K562 (cell line): Measurements from ENCODE around the gene RUNDC1. TPM values are rescaled to one million over a fixed set of nuclear protein-coding genes. Genes with fewer than 3 reads are reported as not detected.

Source experiments
- BMI1 ChIP-seq: fragments of 150-350 bp; IDR thresholded peaks from 2 replicates; pipeline ENCODE4 v1.6.1; 2014; ENCODE audit warnings: low read length
- CAMTA2 ChIP-seq: fragments of 250-450 bp; sonication (Bioruptor Pico); conservative IDR thresholded peaks from 2 replicates; pipeline ENCODE4 v1.5.1; 2022
- DDX20 ChIP-seq: fragments of 450-650 bp; IDR thresholded peaks from 2 replicates; pipeline ENCODE4 v1.6.1; 2016; ENCODE audit warnings: missing genetic modification characterization, low read depth, mild to moderate bottlenecking, missing compliant biosample characterization, moderate library complexity
- ELF2 ChIP-seq: fragments of 250-450 bp; sonication (Bioruptor Pico); IDR thresholded peaks from 2 replicates; pipeline ENCODE4 v1.5.0; 2021; ENCODE audit warnings: mild to moderate bottlenecking
- MIER1 ChIP-seq: fragments of 450-650 bp; IDR thresholded peaks from 2 replicates; pipeline ENCODE4 v1.6.1; 2016; ENCODE audit warnings: antibody characterized with exemption, mild to moderate bottlenecking, low read depth
- NEUROD1 ChIP-seq: fragments of 150-350 bp; IDR thresholded peaks from 2 replicates; pipeline ENCODE4 v1.6.1; 2014; ENCODE audit warnings: borderline replicate concordance, low read length, low read depth; ENCODE audit not compliant: partially characterized antibody
- PTBP1 ChIP-seq: fragments of 200-400 bp; formaldehyde crosslinking; IDR thresholded peaks from 2 replicates; pipeline ENCODE4 v1.6.1; 2017; ENCODE audit warnings: low read depth, low read length
- RBFOX2 ChIP-seq: fragments of 200-400 bp; formaldehyde crosslinking; IDR thresholded peaks from 2 replicates; pipeline ENCODE4 v1.6.1; 2017; ENCODE audit warnings: low read depth, mild to moderate bottlenecking, low read length, moderate library complexity
- RBM14 ChIP-seq: fragments of 200-400 bp; formaldehyde crosslinking; IDR thresholded peaks from 2 replicates; pipeline ENCODE4 v1.6.1; 2018; ENCODE audit warnings: low read depth, mild to moderate bottlenecking, low read length, moderate library complexity, borderline replicate concordance; ENCODE audit not compliant: insufficient read depth
- RBM22 ChIP-seq: fragments of 200-400 bp; formaldehyde crosslinking; IDR thresholded peaks from 2 replicates; pipeline ENCODE4 v1.6.1; 2018; ENCODE audit warnings: low read length, low read depth; ENCODE audit not compliant: poor library complexity, severe bottlenecking
- SIX5 ChIP-seq, 2 experiments: IDR thresholded peaks; 2 replicates each; pipeline ENCODE4 v1.6.1; 2011; ENCODE audit warnings: low read length in 2 of 2, borderline replicate concordance in 1 of 2, low read depth in 1 of 2, mild to moderate bottlenecking in 1 of 2, moderate library complexity in 1 of 2; ENCODE audit not compliant: insufficient read depth in 1 of 2
- SLC30A9 ChIP-seq: fragments of 250-450 bp; sonication (Bioruptor Pico); IDR thresholded peaks from 2 replicates; pipeline ENCODE4 v1.8.0; 2022; ENCODE audit warnings: mild to moderate bottlenecking, moderate library complexity
- SMAD4 ChIP-seq: fragments of 250-450 bp; sonication (Bioruptor Pico); conservative IDR thresholded peaks from 2 replicates; pipeline ENCODE4 v1.8.0; 2021; ENCODE audit warnings: inconsistent platforms, mild to moderate bottlenecking, moderate library complexity
- SP2 ChIP-seq: IDR thresholded peaks from 2 replicates; pipeline ENCODE4 v1.6.1; 2011; ENCODE audit warnings: mild to moderate bottlenecking, low read depth, low read length, moderate library complexity; ENCODE audit not compliant: poor library complexity, severe bottlenecking; ENCODE audit errors: extremely low read depth
- TBL1XR1 ChIP-seq, 2 experiments: IDR thresholded peaks; 2 replicates each; pipeline ENCODE4 v1.6.1; 2012; ENCODE audit warnings: improper control_type of control experiment in 2 of 2, low read length in 2 of 2, mild to moderate bottlenecking in 1 of 2
- ZNF134 ChIP-seq: fragments of 250-450 bp; sonication (Bioruptor Pico); conservative IDR thresholded peaks from 2 replicates; pipeline ENCODE4 v1.4.0; 2020
- ZNF263 ChIP-seq: sonication (generic); formaldehyde crosslinking; IDR thresholded peaks from 2 replicates; pipeline ENCODE4 v1.8.0; 2022; ENCODE audit warnings: mild to moderate bottlenecking, missing genetic modification reagents, borderline replicate concordance
- ZSCAN32 ChIP-seq: fragments of 450-650 bp; formaldehyde crosslinking; IDR thresholded peaks from 2 replicates; pipeline ENCODE4 v1.4.0; 2020; ENCODE audit warnings: mild to moderate bottlenecking, moderate library complexity
- polyA plus RNA-seq, 8 experiments: library from polyadenylated mRNA; depleted of rRNA in 4 of 8; stranded (reverse) in 5 of 8; unstranded in 3 of 8; fragments of >200 nt; fragmentation: Nextera tagmentation in 2 of 8; fragmentation: Illumina TruSeq in 1 of 8; extraction: Ambion mirVana in 2 of 8; extraction: Trizol in 1 of 8; gene quantifications; 2 replicates each; pipeline versions ENCODE4 v1.2.1 to v1.2.3, GENCODE V29; 2011 to 2014; ENCODE audit warnings: inconsistent platforms in 1 of 8, missing spikeins in 1 of 8
- total RNA-seq, 7 experiments: library from RNA; depleted of rRNA in 6 of 7; stranded (reverse); fragments of >200 nt in 6 of 7; fragmentation: Illumina TruSeq in 2 of 7; extraction: Trizol in 2 of 7; gene quantifications; 2 replicates each; pipeline versions ENCODE4 v1.2.1 to v1.2.3, GENCODE V29; 2011 to 2021; ENCODE audit warnings: low replicate concordance in 1 of 7
- TF ChIP-seq, protein P1 (sequence below): sonication (generic); formaldehyde crosslinking; IDR thresholded peaks from 2 replicates; pipeline ENCODE4 v1.8.1; 2023; ENCODE audit warnings: mild to moderate bottlenecking, missing genetic modification reagents
- TF ChIP-seq, protein P2 (sequence below), 2 experiments: fragments of 450-650 bp in 1 of 2; sonication (generic) in 1 of 2; formaldehyde crosslinking; conservative IDR thresholded peaks; 2 replicates each; pipeline versions ENCODE4 v1.4.0 to v1.8.1; 2020 to 2022; ENCODE audit warnings: mild to moderate bottlenecking in 1 of 2, missing genetic modification reagents in 1 of 2
- TF ChIP-seq, protein P3 (sequence below): IDR thresholded peaks from 2 replicates; pipeline ENCODE4 v1.6.1; 2016; ENCODE audit warnings: missing genetic modification characterization, missing compliant biosample characterization
- TF ChIP-seq, protein P4 (sequence below): sonication (generic); formaldehyde crosslinking; IDR thresholded peaks from 2 replicates; pipeline ENCODE4 v1.9.0; 2022; ENCODE audit warnings: mild to moderate bottlenecking, missing genetic modification reagents
- TF ChIP-seq, protein P5 (sequence below): fragments of 250-450 bp; sonication (Bioruptor Pico); IDR thresholded peaks from 2 replicates; pipeline ENCODE4 v1.8.0; 2022; ENCODE audit warnings: moderate library complexity, mild to moderate bottlenecking, inconsistent platforms

Gene RUNDC1
- total and polyA plus RNA-seq, 9 of the 15 experiments (the other 6 are each of a cell fraction or from before 2014, with no cell fraction given) = 3.4 to 12.6 (median 9.4) TPM

DNA sequence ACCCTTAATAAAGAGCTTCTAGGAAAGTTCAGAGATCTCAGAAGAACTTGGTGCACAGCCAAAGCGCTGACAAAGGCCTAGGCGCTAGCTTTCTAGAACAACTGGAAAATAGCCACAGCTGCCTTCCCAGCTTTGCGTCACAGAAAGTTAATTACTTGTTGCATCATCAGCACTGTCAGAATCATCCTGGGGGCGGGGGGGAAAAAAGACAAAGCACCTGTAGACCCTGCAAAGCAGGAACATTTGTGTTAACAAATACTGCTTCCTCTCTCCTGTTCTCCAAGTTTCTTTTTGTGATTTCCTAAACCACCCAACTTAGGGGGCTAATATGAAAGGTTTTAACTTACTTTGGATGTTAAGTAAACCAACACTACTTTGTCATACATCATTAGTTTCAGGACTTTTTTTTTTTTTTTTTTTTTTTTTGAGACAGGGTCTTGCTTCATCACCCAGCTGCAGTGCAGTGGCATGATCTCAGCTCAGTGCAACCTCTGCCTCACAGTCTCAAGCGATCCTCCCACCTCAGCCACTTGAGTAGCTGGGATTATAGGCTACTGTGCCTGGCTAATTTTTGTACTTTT, 11.3 kb upstream of the RUNDC1 start (continued):
- TF ChIP-seq, protein P1, sequence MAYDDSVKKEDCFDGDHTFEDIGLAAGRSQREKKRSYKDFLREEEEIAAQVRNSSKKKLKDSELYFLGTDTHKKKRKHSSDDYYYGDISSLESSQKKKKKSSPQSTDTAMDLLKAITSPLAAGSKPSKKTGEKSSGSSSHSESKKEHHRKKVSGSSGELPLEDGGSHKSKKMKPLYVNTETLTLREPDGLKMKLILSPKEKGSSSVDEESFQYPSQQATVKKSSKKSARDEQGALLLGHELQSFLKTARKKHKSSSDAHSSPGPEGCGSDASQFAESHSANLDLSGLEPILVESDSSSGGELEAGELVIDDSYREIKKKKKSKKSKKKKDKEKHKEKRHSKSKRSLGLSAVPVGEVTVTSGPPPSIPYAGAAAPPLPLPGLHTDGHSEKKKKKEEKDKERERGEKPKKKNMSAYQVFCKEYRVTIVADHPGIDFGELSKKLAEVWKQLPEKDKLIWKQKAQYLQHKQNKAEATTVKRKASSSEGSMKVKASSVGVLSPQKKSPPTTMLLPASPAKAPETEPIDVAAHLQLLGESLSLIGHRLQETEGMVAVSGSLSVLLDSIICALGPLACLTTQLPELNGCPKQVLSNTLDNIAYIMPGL = no peak
- TF ChIP-seq PTBP1 = no peak
- TF ChIP-seq DDX20 (tag) = no peak
- TF ChIP-seq ZNF263 (CRISPR knock-in tag) = no peak
- TF ChIP-seq, protein P2, sequence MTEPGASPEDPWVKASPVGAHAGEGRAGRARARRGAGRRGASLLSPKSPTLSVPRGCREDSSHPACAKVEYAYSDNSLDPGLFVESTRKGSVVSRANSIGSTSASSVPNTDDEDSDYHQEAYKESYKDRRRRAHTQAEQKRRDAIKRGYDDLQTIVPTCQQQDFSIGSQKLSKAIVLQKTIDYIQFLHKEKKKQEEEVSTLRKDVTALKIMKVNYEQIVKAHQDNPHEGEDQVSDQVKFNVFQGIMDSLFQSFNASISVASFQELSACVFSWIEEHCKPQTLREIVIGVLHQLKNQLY (CRISPR knock-in tag; conservative IDR thresholded peaks at IDR 0.05) = no peak
- TF ChIP-seq SIX5 (IDR thresholded peaks at IDR 0.05; ENCODE audit: borderline replicate concordance in 1 of 2, insufficient read depth in 1 of 2, low read depth in 1 of 2, low read length in 2 of 2) = no peak
- 0 out of 2 replicates have a peak, but pooled peaks have one; percentile 33 for TF ChIP-seq SMAD4 (CRISPR knock-in tag)
- TF ChIP-seq RBFOX2 = no peak
- TF ChIP-seq, protein P3, sequence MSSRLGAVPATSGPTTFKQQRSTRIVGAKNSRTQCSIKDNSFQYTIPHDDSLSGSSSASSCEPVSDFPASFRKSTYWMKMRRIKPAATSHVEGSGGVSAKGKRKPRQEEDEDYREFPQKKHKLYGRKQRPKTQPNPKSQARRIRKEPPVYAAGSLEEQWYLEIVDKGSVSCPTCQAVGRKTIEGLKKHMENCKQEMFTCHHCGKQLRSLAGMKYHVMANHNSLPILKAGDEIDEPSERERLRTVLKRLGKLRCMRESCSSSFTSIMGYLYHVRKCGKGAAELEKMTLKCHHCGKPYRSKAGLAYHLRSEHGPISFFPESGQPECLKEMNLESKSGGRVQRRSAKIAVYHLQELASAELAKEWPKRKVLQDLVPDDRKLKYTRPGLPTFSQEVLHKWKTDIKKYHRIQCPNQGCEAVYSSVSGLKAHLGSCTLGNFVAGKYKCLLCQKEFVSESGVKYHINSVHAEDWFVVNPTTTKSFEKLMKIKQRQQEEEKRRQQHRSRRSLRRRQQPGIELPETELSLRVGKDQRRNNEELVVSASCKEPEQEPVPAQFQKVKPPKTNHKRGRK (tag) = no peak
- TF ChIP-seq MIER1 = no peak
- TF ChIP-seq ZNF134 (CRISPR knock-in tag) = no peak
- TF ChIP-seq CAMTA2 (CRISPR knock-in tag) = no peak
- no peak for TF ChIP-seq BMI1
- no peak for TF ChIP-seq ELF2 (CRISPR knock-in tag)
- no peak for TF ChIP-seq TBL1XR1 (IDR thresholded peaks at IDR 0.05; ENCODE audit: low read length in 2 of 2)
- TF ChIP-seq, protein P4, sequence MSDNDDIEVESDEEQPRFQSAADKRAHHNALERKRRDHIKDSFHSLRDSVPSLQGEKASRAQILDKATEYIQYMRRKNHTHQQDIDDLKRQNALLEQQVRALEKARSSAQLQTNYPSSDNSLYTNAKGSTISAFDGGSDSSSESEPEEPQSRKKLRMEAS (CRISPR knock-in tag) = no peak
- no peak for TF ChIP-seq ZSCAN32 (CRISPR knock-in tag)
- TF ChIP-seq RBM22 = no peak
- no peak for TF ChIP-seq SLC30A9
- TF ChIP-seq, protein P5, sequence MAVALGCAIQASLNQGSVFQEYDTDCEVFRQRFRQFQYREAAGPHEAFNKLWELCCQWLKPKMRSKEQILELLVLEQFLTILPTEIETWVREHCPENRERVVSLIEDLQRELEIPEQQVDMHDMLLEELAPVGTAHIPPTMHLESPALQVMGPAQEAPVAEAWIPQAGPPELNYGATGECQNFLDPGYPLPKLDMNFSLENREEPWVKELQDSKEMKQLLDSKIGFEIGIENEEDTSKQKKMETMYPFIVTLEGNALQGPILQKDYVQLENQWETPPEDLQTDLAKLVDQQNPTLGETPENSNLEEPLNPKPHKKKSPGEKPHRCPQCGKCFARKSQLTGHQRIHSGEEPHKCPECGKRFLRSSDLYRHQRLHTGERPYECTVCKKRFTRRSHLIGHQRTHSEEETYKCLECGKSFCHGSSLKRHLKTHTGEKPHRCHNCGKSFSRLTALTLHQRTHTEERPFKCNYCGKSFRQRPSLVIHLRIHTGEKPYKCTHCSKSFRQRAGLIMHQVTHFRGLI = no peak
- TF ChIP-seq RBM14 = no peak
- TF ChIP-seq NEUROD1 = no peak
- no peak for TF ChIP-seq SP2
